GM19452 (cell line): ENCODE results near the gene ANXA7.
"Not testable (repeated sequence)": the region's sequence is repeated elsewhere in the genome, so short reads cannot be mapped to it uniquely, and the experiment has no call there.

Experiments used
- ATAC-seq: cut with Tn5 transposase; IDR thresholded peaks from one replicate; pipeline ENCODE4 v1.9.1; 2021; ENCODE audit not compliant: unreplicated experiment

ANXA7 gene

DNA sequence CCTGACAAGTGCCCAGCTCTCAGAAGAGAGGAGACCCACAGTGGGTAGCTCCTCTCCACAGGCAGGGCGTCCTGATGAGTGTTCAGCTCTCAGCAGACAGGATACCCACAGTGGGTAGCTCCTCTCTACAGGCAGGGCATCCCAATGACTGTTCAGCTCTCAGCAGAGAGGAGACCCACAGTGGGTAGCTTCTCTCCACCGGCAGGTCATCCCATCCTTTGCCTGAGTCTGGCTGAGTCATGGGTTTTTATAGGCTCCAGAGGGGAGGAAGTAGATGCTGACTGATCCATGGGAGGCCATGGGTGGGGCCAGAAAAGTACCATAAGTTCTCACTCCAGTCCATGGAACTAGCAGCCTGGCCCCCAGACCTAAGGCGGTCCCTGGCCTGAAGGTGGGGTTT, 73.7 kb downstream of the ANXA7 start:
- ATAC-seq, result no peak

GRCh38 chr10:73339436-73339835, 74.4 kb downstream of the ANXA7 start:
- no peak for ATAC-seq

GRCh38 chr10:73338801-73339368, 75.0 kb downstream of the ANXA7 start:
- no peak for ATAC-seq

DNA sequence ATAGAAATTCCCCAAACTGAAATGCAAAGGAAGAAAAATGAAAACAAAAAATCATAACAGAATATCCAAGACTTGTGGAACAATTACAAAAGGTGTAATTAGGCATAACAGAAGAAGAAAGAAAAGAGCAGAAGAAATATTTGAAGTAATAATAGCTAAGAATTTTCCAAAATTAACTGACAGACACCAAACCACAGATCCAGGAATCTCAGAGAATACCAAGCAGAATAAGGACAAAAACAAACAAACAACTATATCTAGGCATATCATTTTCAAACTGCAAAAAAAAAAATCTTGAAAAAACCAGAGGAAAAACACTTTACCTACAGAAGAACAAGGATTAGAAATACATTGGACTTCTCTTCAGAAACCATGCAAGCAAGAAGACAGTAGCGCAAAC, 80.7 kb downstream of the ANXA7 start:
- no peak for ATAC-seq

- no peak for ATAC-seq
These were observed 81.5 kb downstream of the ANXA7 start for GRCh38 chr10:73332379-73332778.

DNA sequence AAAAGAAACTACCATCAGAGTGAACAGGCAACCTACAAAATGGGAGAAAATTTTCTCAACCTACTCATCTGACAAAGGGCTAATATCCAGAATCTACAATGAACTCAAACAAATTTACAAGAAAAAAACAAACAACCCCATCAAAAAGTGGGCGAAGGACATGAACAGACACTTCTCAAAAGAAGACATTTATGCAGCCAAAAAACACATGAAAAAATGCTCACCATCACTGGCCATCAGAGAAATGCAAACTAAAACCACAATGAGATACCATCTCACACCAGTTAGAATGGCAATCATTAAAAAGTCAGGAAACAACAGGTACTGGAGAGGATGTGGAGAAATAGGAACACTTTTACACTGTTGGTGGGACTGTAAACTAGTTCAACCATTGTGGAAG, 85.3 kb downstream of the ANXA7 start:
- ATAC-seq, result not testable (repeated sequence)

DNA sequence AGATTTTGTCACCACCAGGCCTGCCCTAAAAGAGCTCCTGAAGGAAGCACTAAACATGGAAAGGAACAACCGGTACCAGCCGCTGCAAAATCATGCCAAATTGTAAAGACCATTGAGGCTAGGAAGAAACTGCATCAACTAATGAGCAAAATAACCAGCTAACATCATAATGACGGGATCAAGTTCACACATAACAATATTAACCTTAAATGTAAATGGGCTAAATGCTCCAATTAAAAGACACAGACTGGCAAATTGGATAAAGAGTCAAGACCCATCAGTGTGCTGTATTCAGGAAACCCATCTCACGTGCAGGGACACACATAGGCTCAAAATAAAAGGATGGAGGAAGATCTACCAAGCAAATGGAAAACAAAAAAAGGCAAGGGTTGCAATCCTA, 88.6 kb downstream of the ANXA7 start:
- ATAC-seq, result not testable (repeated sequence)
